Keratinocyte (primary cell): ENCODE results near the gene FGD4.

Source experiments
- EZH2 ChIP-seq: IDR thresholded peaks from one replicate; pipeline ENCODE4 v1.6.1; 2012; ENCODE audit warnings: inconsistent platforms, mild to moderate bottlenecking, low read length, moderate library complexity
- TF ChIP-seq, protein P1 (sequence below), 3 experiments: IDR thresholded peaks in 1 of 3; conservative IDR thresholded peaks in 1 of 3; optimal IDR thresholded peaks in 1 of 3; 2 replicates in 2 of 3; 3 replicates in 1 of 3; pipeline versions ENCODE3 to v1.5.1; 2011; ENCODE audit warnings: low read length in 3 of 3, mild to moderate bottlenecking in 3 of 3, moderate library complexity in 2 of 3, control low read depth in 1 of 3, inconsistent platforms in 1 of 3; ENCODE audit not compliant: insufficient read depth in 2 of 3; ENCODE audit errors: extremely low read depth in 1 of 3

DNA sequence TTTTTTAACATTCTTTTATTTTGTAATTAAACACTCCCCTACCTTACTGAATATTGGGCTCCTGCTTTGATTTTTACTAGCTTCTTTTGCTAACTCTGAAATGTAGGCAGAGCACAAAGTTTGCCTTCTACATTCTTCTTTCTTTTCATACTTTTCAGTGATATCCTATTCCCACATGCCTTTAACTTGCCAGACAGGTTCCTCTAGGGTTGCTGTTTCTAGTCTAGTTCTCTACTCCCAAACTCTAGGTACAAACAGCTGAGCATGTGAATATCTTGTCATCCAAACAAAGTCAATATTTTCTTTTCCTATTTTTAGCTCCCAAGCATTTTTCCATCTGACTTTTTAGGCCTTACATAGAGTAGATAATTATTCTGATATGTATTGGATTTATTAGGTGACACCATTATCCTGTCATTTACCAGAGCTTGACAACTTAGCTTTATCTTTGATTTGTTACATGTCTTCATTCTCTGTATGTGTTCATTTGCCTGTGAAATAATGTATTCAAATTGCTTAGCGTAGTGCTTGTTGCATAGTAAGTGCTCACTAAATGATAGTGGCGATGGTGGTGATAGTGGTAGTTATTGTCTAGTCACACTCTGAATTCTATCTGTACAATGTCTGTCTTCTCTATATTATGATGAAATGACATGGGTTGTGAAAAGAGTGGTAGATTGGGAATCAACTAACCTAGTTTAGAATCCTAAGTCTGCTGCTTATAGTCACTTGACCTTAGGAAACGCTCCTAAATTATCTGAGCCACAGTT, 206.2 kb downstream of the FGD4 start:
- TF ChIP-seq, protein P1, sequence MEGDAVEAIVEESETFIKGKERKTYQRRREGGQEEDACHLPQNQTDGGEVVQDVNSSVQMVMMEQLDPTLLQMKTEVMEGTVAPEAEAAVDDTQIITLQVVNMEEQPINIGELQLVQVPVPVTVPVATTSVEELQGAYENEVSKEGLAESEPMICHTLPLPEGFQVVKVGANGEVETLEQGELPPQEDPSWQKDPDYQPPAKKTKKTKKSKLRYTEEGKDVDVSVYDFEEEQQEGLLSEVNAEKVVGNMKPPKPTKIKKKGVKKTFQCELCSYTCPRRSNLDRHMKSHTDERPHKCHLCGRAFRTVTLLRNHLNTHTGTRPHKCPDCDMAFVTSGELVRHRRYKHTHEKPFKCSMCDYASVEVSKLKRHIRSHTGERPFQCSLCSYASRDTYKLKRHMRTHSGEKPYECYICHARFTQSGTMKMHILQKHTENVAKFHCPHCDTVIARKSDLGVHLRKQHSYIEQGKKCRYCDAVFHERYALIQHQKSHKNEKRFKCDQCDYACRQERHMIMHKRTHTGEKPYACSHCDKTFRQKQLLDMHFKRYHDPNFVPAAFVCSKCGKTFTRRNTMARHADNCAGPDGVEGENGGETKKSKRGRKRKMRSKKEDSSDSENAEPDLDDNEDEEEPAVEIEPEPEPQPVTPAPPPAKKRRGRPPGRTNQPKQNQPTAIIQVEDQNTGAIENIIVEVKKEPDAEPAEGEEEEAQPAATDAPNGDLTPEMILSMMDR (optimal IDR thresholded peaks at IDR 0.05 in 1 of 3, IDR thresholded peaks at IDR 0.05 in 1 of 3, conservative IDR thresholded peaks at IDR 0.05 in 1 of 3; ENCODE audit: extremely low read depth in 1 of 3, insufficient read depth in 2 of 3, low read length in 3 of 3): no peak
- TF ChIP-seq EZH2: no peak
